Measurements from ENCODE around the gene CPNE5.

DNA sequence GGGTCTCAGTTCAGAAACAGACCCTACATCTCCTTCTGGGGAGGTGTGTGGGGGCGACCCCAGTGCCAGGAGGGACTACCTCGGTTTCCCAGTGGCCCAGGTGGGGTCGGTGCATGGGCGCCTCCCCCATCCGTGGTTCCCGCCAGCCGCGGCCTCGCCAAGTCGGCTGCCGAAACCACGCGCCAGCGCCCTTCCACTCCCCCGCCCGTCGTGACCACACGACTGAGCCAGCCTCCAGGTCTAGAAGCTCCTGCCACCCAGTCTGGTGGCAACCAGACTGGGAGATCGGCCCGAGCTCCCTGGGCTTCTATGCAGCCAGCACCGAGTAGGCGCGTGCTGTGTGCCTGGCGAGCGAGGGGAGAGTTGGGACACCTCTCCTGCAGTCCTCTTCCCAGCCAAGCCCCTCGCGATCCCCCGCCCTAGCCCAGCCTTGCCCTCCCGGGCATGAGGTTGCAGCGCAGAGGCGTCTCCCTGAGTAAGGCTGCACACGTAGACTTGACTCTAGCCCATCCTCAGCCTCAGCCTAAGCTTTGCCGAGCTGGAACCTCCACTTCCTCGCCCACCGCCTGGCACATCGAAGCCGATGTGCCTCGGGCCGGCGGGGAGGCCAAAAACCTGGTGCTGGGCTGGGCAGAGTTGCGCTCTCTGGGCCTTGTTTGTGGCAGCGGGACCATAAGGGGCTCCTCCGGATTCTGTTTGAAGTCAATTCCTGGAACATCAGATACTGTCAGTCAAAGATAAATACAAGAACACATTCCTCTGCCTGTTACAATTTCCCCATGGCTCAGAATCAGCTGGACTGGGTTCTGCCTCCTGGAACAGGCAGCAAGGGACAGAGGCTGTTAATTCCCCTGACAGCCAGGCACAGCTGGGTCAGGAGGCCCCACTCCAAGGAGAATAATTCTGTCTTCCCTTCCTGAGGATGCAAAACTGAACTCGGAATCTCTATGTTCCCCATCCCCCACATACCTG is 1.5 kb upstream of the CPNE5 start:
- TF ChIP-seq, protein P1, sequence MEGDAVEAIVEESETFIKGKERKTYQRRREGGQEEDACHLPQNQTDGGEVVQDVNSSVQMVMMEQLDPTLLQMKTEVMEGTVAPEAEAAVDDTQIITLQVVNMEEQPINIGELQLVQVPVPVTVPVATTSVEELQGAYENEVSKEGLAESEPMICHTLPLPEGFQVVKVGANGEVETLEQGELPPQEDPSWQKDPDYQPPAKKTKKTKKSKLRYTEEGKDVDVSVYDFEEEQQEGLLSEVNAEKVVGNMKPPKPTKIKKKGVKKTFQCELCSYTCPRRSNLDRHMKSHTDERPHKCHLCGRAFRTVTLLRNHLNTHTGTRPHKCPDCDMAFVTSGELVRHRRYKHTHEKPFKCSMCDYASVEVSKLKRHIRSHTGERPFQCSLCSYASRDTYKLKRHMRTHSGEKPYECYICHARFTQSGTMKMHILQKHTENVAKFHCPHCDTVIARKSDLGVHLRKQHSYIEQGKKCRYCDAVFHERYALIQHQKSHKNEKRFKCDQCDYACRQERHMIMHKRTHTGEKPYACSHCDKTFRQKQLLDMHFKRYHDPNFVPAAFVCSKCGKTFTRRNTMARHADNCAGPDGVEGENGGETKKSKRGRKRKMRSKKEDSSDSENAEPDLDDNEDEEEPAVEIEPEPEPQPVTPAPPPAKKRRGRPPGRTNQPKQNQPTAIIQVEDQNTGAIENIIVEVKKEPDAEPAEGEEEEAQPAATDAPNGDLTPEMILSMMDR (IDR thresholded peaks at IDR 0.05) = no peak
- no peak for TF ChIP-seq POLR2A (IDR thresholded peaks at IDR 0.05)

Data from uterus (tissue), 2 donors.